Measurements from ENCODE around the gene SWT1. TPM values are rescaled to one million over a fixed set of nuclear protein-coding genes. Genes with fewer than 3 reads are reported as not detected.

Gene SWT1
- total and polyA plus RNA-seq, 7 donors = 1.7 to 6.1 (median 3.6) TPM

DNA sequence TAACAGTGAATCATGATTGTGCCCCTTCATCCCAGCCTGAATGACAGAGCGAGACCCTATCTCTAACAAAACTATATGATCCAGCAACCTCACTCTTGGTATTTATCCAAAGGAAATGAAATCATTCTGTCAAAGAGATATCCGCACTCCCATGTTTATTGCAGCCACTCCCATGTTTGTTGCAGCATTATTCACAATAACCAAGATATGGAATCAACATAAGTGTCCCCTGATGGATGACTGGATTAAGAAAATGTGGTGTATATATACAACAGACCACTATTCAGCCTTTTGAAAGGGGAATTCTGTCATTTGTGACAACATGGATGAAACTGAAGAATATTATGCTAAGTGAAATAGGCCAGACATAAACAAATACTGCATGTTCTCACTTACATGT, 44.6 kb upstream of the SWT1 start:
- 89 to 91% (median 90%) methylated on average over 2 of the region's 2 CpGs for WGBS, 3 donors
- ATAC-seq = no peak
- no peak overlapping the region for H3K27ac ChIP-seq
- intact Hi-C loops (cut with DNase I) = no loop called here
- H3K36me3 ChIP-seq (ENCODE audit: insufficient read depth in 1 of 2, low read depth in 1 of 2) = peaks cover 0 to 11% of the 10 kb centered on the region in 2 donors
- no peaks in the 10 kb centered on the region for H3K27me3 ChIP-seq (ENCODE audit: insufficient read depth in 3 of 3, low read length in 2 of 3)
- H3K9me3 ChIP-seq = peaks cover 14% of the 10 kb centered on the region
- TF ChIP-seq, protein P1, sequence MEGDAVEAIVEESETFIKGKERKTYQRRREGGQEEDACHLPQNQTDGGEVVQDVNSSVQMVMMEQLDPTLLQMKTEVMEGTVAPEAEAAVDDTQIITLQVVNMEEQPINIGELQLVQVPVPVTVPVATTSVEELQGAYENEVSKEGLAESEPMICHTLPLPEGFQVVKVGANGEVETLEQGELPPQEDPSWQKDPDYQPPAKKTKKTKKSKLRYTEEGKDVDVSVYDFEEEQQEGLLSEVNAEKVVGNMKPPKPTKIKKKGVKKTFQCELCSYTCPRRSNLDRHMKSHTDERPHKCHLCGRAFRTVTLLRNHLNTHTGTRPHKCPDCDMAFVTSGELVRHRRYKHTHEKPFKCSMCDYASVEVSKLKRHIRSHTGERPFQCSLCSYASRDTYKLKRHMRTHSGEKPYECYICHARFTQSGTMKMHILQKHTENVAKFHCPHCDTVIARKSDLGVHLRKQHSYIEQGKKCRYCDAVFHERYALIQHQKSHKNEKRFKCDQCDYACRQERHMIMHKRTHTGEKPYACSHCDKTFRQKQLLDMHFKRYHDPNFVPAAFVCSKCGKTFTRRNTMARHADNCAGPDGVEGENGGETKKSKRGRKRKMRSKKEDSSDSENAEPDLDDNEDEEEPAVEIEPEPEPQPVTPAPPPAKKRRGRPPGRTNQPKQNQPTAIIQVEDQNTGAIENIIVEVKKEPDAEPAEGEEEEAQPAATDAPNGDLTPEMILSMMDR (IDR thresholded peaks at IDR 0.05) = no peak
- no peak overlapping the region for H3K4me3 ChIP-seq
- H3K4me1 ChIP-seq = no peaks in the 10 kb centered on the region
- DNase-seq = no peak

DNA sequence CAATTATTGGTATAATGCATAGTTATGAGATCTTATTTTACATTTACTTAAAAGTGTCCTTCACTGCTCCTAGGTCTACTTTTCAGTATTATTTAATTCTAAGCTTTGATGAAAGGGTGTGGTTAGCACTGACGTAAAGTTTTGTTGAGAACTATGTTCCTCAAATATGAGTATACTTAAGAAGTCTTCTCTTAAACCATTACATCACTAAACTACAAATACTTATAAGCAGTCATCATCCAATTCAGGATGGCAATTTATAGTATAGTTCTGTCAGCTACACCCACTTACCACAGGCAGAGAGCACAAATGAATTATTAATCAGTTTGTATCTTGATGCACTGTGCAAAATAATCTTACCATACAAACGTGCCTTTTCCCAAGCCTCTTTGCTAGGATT, 27.3 kb upstream of the SWT1 start:
- TF ChIP-seq, protein P1 (IDR thresholded peaks at IDR 0.05) = no peak
- ATAC-seq (no peak), DNase-seq (no peak)
- no peaks in the 10 kb centered on the region for H3K27me3 ChIP-seq (ENCODE audit: insufficient read depth in 3 of 3, low read length in 2 of 3)
- H3K4me1 ChIP-seq = no peaks in the 10 kb centered on the region
- H3K4me3 ChIP-seq = no peak overlapping the region
- intact Hi-C loops (cut with DNase I) = loop anchor here in 1 of 2 donors (10.0 kb wide), 2 partner anchors 415 to 1225 kb away; no protein-coding TSS in a partner anchor
- H3K9me3 ChIP-seq = no peaks in the 10 kb centered on the region
- WGBS, 3 donors = 71 to 77% (median 76%) methylated on average over 2 of the region's 2 CpGs
- H3K27ac ChIP-seq = no peak overlapping the region
- peaks cover 0 to 94% of the 10 kb centered on the region in 2 donors for H3K36me3 ChIP-seq (ENCODE audit: insufficient read depth in 1 of 2, low read depth in 1 of 2)

DNA sequence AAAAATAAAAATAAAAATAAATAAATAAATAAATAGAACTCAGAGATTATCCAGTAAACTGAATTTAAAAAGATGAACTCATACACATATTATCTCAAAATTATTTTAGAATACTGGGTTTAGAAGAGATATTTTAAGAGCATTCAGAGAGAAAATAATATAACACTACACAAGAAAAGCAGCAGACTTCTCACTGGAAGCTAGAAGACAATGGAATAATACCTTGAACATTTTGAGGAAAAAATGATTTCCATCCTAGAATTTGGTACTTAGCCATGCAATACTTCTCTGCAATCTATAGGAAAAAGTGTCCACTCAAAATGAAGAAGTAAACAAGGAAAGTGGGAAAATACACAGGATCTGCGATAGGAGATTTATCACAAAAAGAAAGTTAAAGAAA, 24.4 kb upstream of the SWT1 start:
- Histone ChIP-seq H3K27ac (no peak overlapping the region), H3K4me1 (no peaks in the 10 kb centered on the region), H3K4me3 (no peak overlapping the region), H3K9me3 (no peaks in the 10 kb centered on the region), H3K36me3 (ENCODE audit: insufficient read depth in 1 of 2, low read depth in 1 of 2) (peaks cover 5 to 94% of the 10 kb centered on the region in 2 donors), H3K27me3 (ENCODE audit: insufficient read depth in 3 of 3, low read length in 2 of 3) (no peaks in the 10 kb centered on the region)
- TF ChIP-seq, protein P1 (IDR thresholded peaks at IDR 0.05) = no peak
- DNase-seq = no peak
- intact Hi-C loops (cut with DNase I) = loop anchor here in 1 of 2 donors (10.0 kb wide), 1 partner anchor 1222 kb away; no protein-coding TSS in a partner anchor
- WGBS, 3 donors = 99 to 100% (median 100%) methylated on average over 1 of the region's 1 CpG
- ATAC-seq = no peak

DNA sequence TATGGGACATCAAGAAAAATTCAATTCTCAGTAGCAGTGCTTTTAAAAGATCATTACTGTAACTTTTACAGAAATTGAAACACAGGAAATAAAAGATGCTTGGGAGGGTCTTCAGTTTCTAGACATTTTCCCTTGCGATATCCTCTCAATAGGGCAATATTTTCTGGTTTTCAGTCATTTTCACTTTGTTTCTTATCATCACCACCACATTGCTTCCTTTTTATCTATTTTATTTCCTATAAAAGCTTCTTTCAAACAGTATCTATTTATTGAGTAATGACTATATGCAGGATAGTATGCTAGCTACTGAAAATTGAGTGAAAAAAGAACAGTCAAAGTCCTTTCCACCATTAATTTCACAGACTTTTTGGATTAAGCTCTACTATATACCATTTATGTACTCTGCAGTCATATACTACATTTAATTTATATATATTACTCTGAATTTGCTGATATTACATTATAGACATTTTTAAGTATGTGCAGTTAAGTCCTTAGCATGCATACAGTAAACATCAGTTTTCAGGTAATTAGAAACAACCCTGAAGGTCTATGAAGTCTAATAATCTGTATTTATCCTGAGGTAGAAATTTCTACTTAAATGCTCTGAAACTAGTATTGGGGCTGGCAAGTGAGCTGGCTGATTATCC, 18.9 kb upstream of the SWT1 start:
- ATAC-seq = no peak
- Histone ChIP-seq H3K4me3 (no peak overlapping the region), H3K27ac (no peak overlapping the region), H3K36me3 (ENCODE audit: insufficient read depth in 1 of 2, low read depth in 1 of 2) (peaks cover 11 to 96% of the 10 kb centered on the region in 2 donors), H3K9me3 (no peaks in the 10 kb centered on the region), H3K27me3 (ENCODE audit: insufficient read depth in 3 of 3, low read length in 2 of 3) (no peaks in the 10 kb centered on the region), H3K4me1 (no peaks in the 10 kb centered on the region)
- TF ChIP-seq, protein P1 (IDR thresholded peaks at IDR 0.05) = no peak
- no peak for DNase-seq
- intact Hi-C loops (cut with DNase I) = loop anchor here in 1 of 2 donors (10.0 kb wide), 1 partner anchor 1217 kb away; no protein-coding TSS in a partner anchor
- 97 to 100% (median 98%) methylated on average over 1 of the region's 1 CpG for WGBS, 3 donors
